ENCODE results near the gene SLC43A2. TPM values are rescaled to one million over a fixed set of nuclear protein-coding genes. Genes with fewer than 3 reads are reported as not detected.
"Not testable (repeated sequence)": the region's sequence is repeated elsewhere in the genome, so short reads cannot be mapped to it uniquely, and the experiment has no call there.

Gene SLC43A2
- polyA plus RNA-seq, 1 donor (not counting 4 experiments of a cell fraction or from before 2014, with no cell fraction given): 12.7 TPM

- no peak overlapping the region for H3K4me2 ChIP-seq (ENCODE audit: control insufficient read depth, extremely low read depth, insufficient read depth, low read depth, low read length)
- H3K36me3 ChIP-seq (ENCODE audit: control insufficient read depth in 2 of 2, extremely low read depth in 1 of 2, insufficient read depth in 2 of 2, low read length in 2 of 2): peaks cover 56 to 64% of the 10 kb centered on the region in 2 experiments
- H3K27ac ChIP-seq (ENCODE audit: control insufficient read depth, insufficient read depth, low read length): no peak overlapping the region
- DNase-seq (ENCODE audit: low read depth, low spot score) (no peak), FAIRE-seq (no peak)
- H3K4me1 ChIP-seq (ENCODE audit: control insufficient read depth, extremely low read depth, insufficient read depth, low read length): no peaks in the 10 kb centered on the region
- H4K20me1 ChIP-seq (ENCODE audit: control insufficient read depth, extremely low read depth, insufficient read depth, low read length): peaks cover 3% of the 10 kb centered on the region
- dilution Hi-C loops (cut with MboI; ENCODE audit: extremely low pct_ligation_motif_present, low sequenced_read_pairs): no loop called here
- H3K4me3 ChIP-seq (ENCODE audit: control insufficient read depth in 2 of 3, extremely low read depth in 1 of 3, insufficient read depth in 2 of 3, low read depth in 1 of 3, low read length in 3 of 3): no peak overlapping the region
- H3K9ac ChIP-seq (ENCODE audit: control insufficient read depth, extremely low read depth, insufficient read depth, low read length): no peak overlapping the region
- H3K27me3 ChIP-seq (ENCODE audit: control insufficient read depth, extremely low read depth, insufficient read depth, low read length): no peaks in the 10 kb centered on the region
- no peaks in the 10 kb centered on the region for H3K9me3 ChIP-seq (ENCODE audit: control insufficient read depth, low read depth, low read length)
- H3K9me1 ChIP-seq (ENCODE audit: control insufficient read depth, extremely low read depth, insufficient read depth, low read length): no peaks in the 10 kb centered on the region
- peaks cover 2% of the 10 kb centered on the region for H3K79me2 ChIP-seq (ENCODE audit: control insufficient read depth, insufficient read depth, low read length)
- TF ChIP-seq EZH2 (IDR thresholded peaks at IDR 0.05; ENCODE audit: low read length): no peak
- TF ChIP-seq, protein P1, sequence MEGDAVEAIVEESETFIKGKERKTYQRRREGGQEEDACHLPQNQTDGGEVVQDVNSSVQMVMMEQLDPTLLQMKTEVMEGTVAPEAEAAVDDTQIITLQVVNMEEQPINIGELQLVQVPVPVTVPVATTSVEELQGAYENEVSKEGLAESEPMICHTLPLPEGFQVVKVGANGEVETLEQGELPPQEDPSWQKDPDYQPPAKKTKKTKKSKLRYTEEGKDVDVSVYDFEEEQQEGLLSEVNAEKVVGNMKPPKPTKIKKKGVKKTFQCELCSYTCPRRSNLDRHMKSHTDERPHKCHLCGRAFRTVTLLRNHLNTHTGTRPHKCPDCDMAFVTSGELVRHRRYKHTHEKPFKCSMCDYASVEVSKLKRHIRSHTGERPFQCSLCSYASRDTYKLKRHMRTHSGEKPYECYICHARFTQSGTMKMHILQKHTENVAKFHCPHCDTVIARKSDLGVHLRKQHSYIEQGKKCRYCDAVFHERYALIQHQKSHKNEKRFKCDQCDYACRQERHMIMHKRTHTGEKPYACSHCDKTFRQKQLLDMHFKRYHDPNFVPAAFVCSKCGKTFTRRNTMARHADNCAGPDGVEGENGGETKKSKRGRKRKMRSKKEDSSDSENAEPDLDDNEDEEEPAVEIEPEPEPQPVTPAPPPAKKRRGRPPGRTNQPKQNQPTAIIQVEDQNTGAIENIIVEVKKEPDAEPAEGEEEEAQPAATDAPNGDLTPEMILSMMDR (optimal IDR thresholded peaks at IDR 0.05 in 1 of 3, IDR thresholded peaks at IDR 0.05 in 1 of 3, conservative IDR thresholded peaks at IDR 0.05 in 1 of 3; ENCODE audit: extremely low read depth in 1 of 3, insufficient read depth in 2 of 3, low read length in 3 of 3): no peak
- no peak overlapping the region for H2AFZ ChIP-seq (ENCODE audit: control insufficient read depth, low read length)
Measured at GRCh38 chr17:1658100-1658499, 29.5 kb upstream of the SLC43A2 start.

DNA sequence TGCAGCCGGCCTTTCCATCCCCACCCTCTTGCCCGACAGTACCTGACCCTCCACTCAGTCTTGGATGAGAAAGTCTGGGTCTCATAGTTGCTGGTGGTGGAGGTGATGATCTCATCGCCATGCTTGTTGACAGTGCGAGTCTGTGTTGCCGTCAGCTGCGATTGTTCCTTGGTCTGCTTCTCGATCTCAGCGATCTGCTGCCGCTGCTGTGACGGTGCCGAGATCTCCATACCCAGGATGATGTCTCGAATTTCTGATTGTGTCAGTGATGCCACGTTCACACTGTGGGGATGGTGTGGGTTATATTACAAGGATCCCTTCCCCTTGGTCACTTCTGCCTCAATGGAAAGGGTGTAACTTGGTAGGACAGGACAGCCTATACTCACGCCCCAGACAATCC is 25.1 kb upstream of the SLC43A2 start:
- FAIRE-seq (no peak), DNase-seq (ENCODE audit: low read depth, low spot score) (no peak)
- dilution Hi-C loops (cut with MboI; ENCODE audit: extremely low pct_ligation_motif_present, low sequenced_read_pairs): no loop called here
- peaks cover 9% of the 10 kb centered on the region for H3K4me1 ChIP-seq (ENCODE audit: control insufficient read depth, extremely low read depth, insufficient read depth, low read length)
- TF ChIP-seq, protein P1 (optimal IDR thresholded peaks at IDR 0.05 in 1 of 3, IDR thresholded peaks at IDR 0.05 in 1 of 3, conservative IDR thresholded peaks at IDR 0.05 in 1 of 3; ENCODE audit: extremely low read depth in 1 of 3, insufficient read depth in 2 of 3, low read length in 3 of 3): no peak
- TF ChIP-seq EZH2 (IDR thresholded peaks at IDR 0.05; ENCODE audit: low read length): no peak
- no peak overlapping the region for H2AFZ ChIP-seq (ENCODE audit: control insufficient read depth, low read length)
- no peak overlapping the region for H3K4me2 ChIP-seq (ENCODE audit: control insufficient read depth, extremely low read depth, insufficient read depth, low read depth, low read length)
- no peak overlapping the region for H3K9ac ChIP-seq (ENCODE audit: control insufficient read depth, extremely low read depth, insufficient read depth, low read length)
- H3K9me1 ChIP-seq (ENCODE audit: control insufficient read depth, extremely low read depth, insufficient read depth, low read length): no peaks in the 10 kb centered on the region
- no peaks in the 10 kb centered on the region for H3K9me3 ChIP-seq (ENCODE audit: control insufficient read depth, low read depth, low read length)
- no peak overlapping the region for H3K27ac ChIP-seq (ENCODE audit: control insufficient read depth, insufficient read depth, low read length)
- no peaks in the 10 kb centered on the region for H3K27me3 ChIP-seq (ENCODE audit: control insufficient read depth, extremely low read depth, insufficient read depth, low read length)
- peaks cover 47 to 51% of the 10 kb centered on the region in 2 experiments for H3K36me3 ChIP-seq (ENCODE audit: control insufficient read depth in 2 of 2, extremely low read depth in 1 of 2, insufficient read depth in 2 of 2, low read length in 2 of 2)
- H3K4me3 ChIP-seq (ENCODE audit: control insufficient read depth in 2 of 3, extremely low read depth in 1 of 3, insufficient read depth in 2 of 3, low read depth in 1 of 3, low read length in 3 of 3): no peak overlapping the region
- peaks cover 2% of the 10 kb centered on the region for H3K79me2 ChIP-seq (ENCODE audit: control insufficient read depth, insufficient read depth, low read length)
- H4K20me1 ChIP-seq (ENCODE audit: control insufficient read depth, extremely low read depth, insufficient read depth, low read length): peaks cover 2% of the 10 kb centered on the region

- H3K36me3 ChIP-seq (ENCODE audit: control insufficient read depth in 2 of 2, extremely low read depth in 1 of 2, insufficient read depth in 2 of 2, low read length in 2 of 2): peaks cover 42% of the 10 kb centered on the region in 2 experiments
- FAIRE-seq; H3K27ac ChIP-seq (ENCODE audit: control insufficient read depth, insufficient read depth, low read length); H3K9me1 ChIP-seq (ENCODE audit: control insufficient read depth, extremely low read depth, insufficient read depth, low read length); H3K4me2 ChIP-seq (ENCODE audit: control insufficient read depth, extremely low read depth, insufficient read depth, low read depth, low read length); H3K9ac ChIP-seq (ENCODE audit: control insufficient read depth, extremely low read depth, insufficient read depth, low read length); DNase-seq (ENCODE audit: low read depth, low spot score); H3K9me3 ChIP-seq (ENCODE audit: control insufficient read depth, low read depth, low read length); H4K20me1 ChIP-seq (ENCODE audit: control insufficient read depth, extremely low read depth, insufficient read depth, low read length); H3K79me2 ChIP-seq (ENCODE audit: control insufficient read depth, insufficient read depth, low read length); H2AFZ ChIP-seq (ENCODE audit: control insufficient read depth, low read length); H3K4me3 ChIP-seq (ENCODE audit: control insufficient read depth in 2 of 3, extremely low read depth in 1 of 3, insufficient read depth in 2 of 3, low read depth in 1 of 3, low read length in 3 of 3); dilution Hi-C loops (cut with MboI; ENCODE audit: extremely low pct_ligation_motif_present, low sequenced_read_pairs); H3K27me3 ChIP-seq (ENCODE audit: control insufficient read depth, extremely low read depth, insufficient read depth, low read length): not testable (repeated sequence)
- H3K4me1 ChIP-seq (ENCODE audit: control insufficient read depth, extremely low read depth, insufficient read depth, low read length): peaks cover 16% of the 10 kb centered on the region
Measured at GRCh38 chr17:1652794-1653193, 24.2 kb upstream of the SLC43A2 start.
